SK-N-SH (cell line): ENCODE data around the gene RNF217. TPM values are rescaled to one million over a fixed set of nuclear protein-coding genes. Genes with fewer than 3 reads are reported as not detected.

Experiments
- CTCF ChIA-PET: fragments of 300-600, 350-600 bp; formaldehyde crosslinking; extraction: SDS; loops from one replicate; lab custom pipeline; 2021; lab: Yijun Ruan, JAX
- POLR2A ChIA-PET: fragments of 350-600 bp; sonication (Branson Sonifier 250); formaldehyde crosslinking; extraction: SDS; loops from one replicate; lab custom pipeline; 2020; ENCODE audit warnings: antibody characterized with exemption, inconsistent platforms; lab: Yijun Ruan, JAX
- DNase-seq: peaks from one replicate; pipeline ENCODE4 v3.0.0; 2012
- H2AFZ ChIP-seq: fragments of 200-600 bp; sonication (generic); 2 replicates; pipeline ENCODE4 v1.8.1; 2016; ENCODE audit warnings: antibody characterized with exemption, mild to moderate bottlenecking, low read depth
- H3F3A ChIP-seq: fragments of 200-600 bp; sonication (generic); replicated peaks from 2 replicates; pipeline ENCODE3; 2016; ENCODE audit warnings: antibody characterized with exemption, mild to moderate bottlenecking; ENCODE audit not compliant: insufficient read depth
- H3K27ac ChIP-seq, 2 experiments: fragments of 200-500 bp in 1 of 2; fragments of 200-600 bp in 1 of 2; sonication (Bioruptor generic) in 1 of 2; sonication (generic), shearing (Covaris generic) in 1 of 2; 2 replicates each; pipeline versions ENCODE4 v1.5.1 to v1.6.1; 2014 to 2016; ENCODE audit warnings: low read depth in 2 of 2, inconsistent platforms in 1 of 2, low read length in 1 of 2, mild to moderate bottlenecking in 1 of 2, mixed read lengths in 1 of 2
- H3K27me3 ChIP-seq: fragments of 200-600 bp; sonication (generic), shearing (Covaris generic); 2 replicates; pipeline ENCODE4 v1.6.1; 2016; ENCODE audit warnings: mixed run types; ENCODE audit not compliant: insufficient read depth
- H3K36me3 ChIP-seq, 2 experiments: fragments of 200-500 bp in 1 of 2; fragments of 200-600 bp in 1 of 2; sonication (Bioruptor generic) in 1 of 2; sonication (generic) in 1 of 2; replicated peaks in 1 of 2; 2 replicates each; pipeline versions ENCODE3 to v1.5.1; 2014 to 2016; ENCODE audit warnings: low read length in 1 of 2, mild to moderate bottlenecking in 1 of 2; ENCODE audit not compliant: insufficient read depth in 2 of 2, control insufficient read depth in 1 of 2
- H3K4me1 ChIP-seq, 2 experiments: fragments of 200-500 bp in 1 of 2; fragments of 200-600 bp in 1 of 2; sonication (Bioruptor generic) in 1 of 2; sonication (generic), shearing (Covaris generic) in 1 of 2; 2 replicates each; pipeline versions ENCODE4 v1.5.1 to v1.6.1; 2014 to 2016; ENCODE audit warnings: low read depth in 1 of 2, low read length in 1 of 2, mixed run types in 1 of 2; ENCODE audit not compliant: insufficient read depth in 2 of 2, control insufficient read depth in 1 of 2
- H3K4me2 ChIP-seq: fragments of 200-600 bp; sonication (generic), shearing (Covaris generic); 2 replicates; pipeline ENCODE4 v1.6.1; 2017; ENCODE audit warnings: mixed run types
- H3K4me3 ChIP-seq, 2 experiments: fragments of 200-500 bp in 1 of 2; fragments of 200-600 bp in 1 of 2; sonication (Bioruptor generic) in 1 of 2; sonication (generic), shearing (Covaris generic) in 1 of 2; 2 replicates each; pipeline versions ENCODE4 v1.5.1 to v1.8.1; 2014 to 2016; ENCODE audit warnings: low read depth in 2 of 2, inconsistent platforms in 1 of 2, low read length in 1 of 2, mild to moderate bottlenecking in 1 of 2, mixed read lengths in 1 of 2, moderate library complexity in 1 of 2
- H3K79me2 ChIP-seq: fragments of 200-600 bp; sonication (generic); 2 replicates; pipeline ENCODE4 v1.8.1; 2017; ENCODE audit warnings: mild to moderate bottlenecking; ENCODE audit not compliant: insufficient read depth
- H3K9ac ChIP-seq: fragments of 200-600 bp; sonication (generic); 2 replicates; pipeline ENCODE4 v1.6.1; 2017; ENCODE audit warnings: mixed run types
- H3K9me2 ChIP-seq: fragments of 200-600 bp; sonication (generic); 2 replicates; pipeline ENCODE4 v1.6.1; 2017; ENCODE audit warnings: mixed run types
- H3K9me3 ChIP-seq: fragments of 200-600 bp; sonication (generic); 2 replicates; pipeline ENCODE4 v1.6.1; 2017; ENCODE audit warnings: mixed run types, mild to moderate bottlenecking, moderate library complexity
- H4K20me1 ChIP-seq: fragments of 200-600 bp; sonication (generic); 2 replicates; pipeline ENCODE4 v1.6.1; 2017; ENCODE audit warnings: mild to moderate bottlenecking, mixed run types; ENCODE audit not compliant: insufficient read depth
- FOSL2 ChIP-seq: IDR thresholded peaks from 2 replicates; pipeline ENCODE4 v1.4.0; 2012; ENCODE audit warnings: low read depth, mild to moderate bottlenecking, moderate library complexity, borderline replicate concordance
- FOXJ3 ChIP-seq: sonication (generic); formaldehyde crosslinking; IDR thresholded peaks from 2 replicates; pipeline ENCODE4 v1.5.1; 2020; ENCODE audit warnings: mild to moderate bottlenecking, missing genetic modification reagents
- GABPA ChIP-seq: IDR thresholded peaks from 2 replicates; pipeline ENCODE4 v1.4.0; 2012; ENCODE audit warnings: low read depth, mild to moderate bottlenecking
- GATA2 ChIP-seq: sonication (generic); formaldehyde crosslinking; IDR thresholded peaks from 2 replicates; pipeline ENCODE4 v1.5.0; 2020; ENCODE audit warnings: mild to moderate bottlenecking, missing genetic modification reagents
- NRF1 ChIP-seq: IDR thresholded peaks from 2 replicates; pipeline ENCODE4 v1.6.1; 2012; ENCODE audit warnings: low read depth, mild to moderate bottlenecking, low read length
- POLR2AphosphoS5 ChIP-seq: IDR thresholded peaks from 2 replicates; pipeline ENCODE4 v1.6.1; 2012; ENCODE audit warnings: low read depth, low read length
- RCOR1 ChIP-seq: fragments of 150-350 bp; IDR thresholded peaks from 2 replicates; pipeline ENCODE4 v1.6.1; 2017; ENCODE audit warnings: antibody characterized with exemption, low read length
- SMC3 ChIP-seq: IDR thresholded peaks from 2 replicates; pipeline ENCODE4 v1.6.1; 2012; ENCODE audit warnings: low read depth, low read length, improper control_type of control experiment
- TCF12 ChIP-seq: IDR thresholded peaks from 2 replicates; pipeline ENCODE4 v1.4.0; 2012
- TEAD4 ChIP-seq: IDR thresholded peaks from 2 replicates; pipeline ENCODE4 v1.4.0; 2012; ENCODE audit warnings: mild to moderate bottlenecking, borderline replicate concordance; ENCODE audit not compliant: insufficient read depth
- USF1 ChIP-seq: IDR thresholded peaks from 2 replicates; pipeline ENCODE4 v1.4.0; 2012; ENCODE audit warnings: low read depth, borderline replicate concordance
- YY1 ChIP-seq: IDR thresholded peaks from 2 replicates; pipeline ENCODE4 v1.4.0; 2012; ENCODE audit warnings: low read depth, mild to moderate bottlenecking
- ZBTB33 ChIP-seq: IDR thresholded peaks from 2 replicates; pipeline ENCODE4 v1.4.0; 2012; ENCODE audit warnings: low read depth, borderline replicate concordance
- WGBS: methylation state at CpG from one replicate; pipeline ENCODE4 v1.1.6; 2017; ENCODE audit warnings: low lambda C conversion rate; 5-methylcytosine and 5-hydroxymethylcytosine counted together
- polyA plus RNA-seq, 3 experiments: library from polyadenylated mRNA; depleted of rRNA; stranded (reverse); fragments of >200 nt; gene quantifications; 2 replicates each; pipeline ENCODE4 v1.2.3, GENCODE V29; 2012
- TF ChIP-seq, protein P1 (sequence below): fragments of 200-600 bp; sonication (generic); IDR thresholded peaks from 2 replicates; pipeline ENCODE4 v1.6.1; 2017; ENCODE audit warnings: antibody characterized with exemption, mild to moderate bottlenecking, moderate library complexity
- TF ChIP-seq, protein P2 (sequence below): IDR thresholded peaks from 2 replicates; pipeline ENCODE4 v1.6.1; 2012; ENCODE audit warnings: mild to moderate bottlenecking, low read depth, low read length, moderate library complexity

The RNF217 gene
- polyA plus RNA-seq, 1 of the 3 experiments (the other 2 are of a cell fraction), result 0.28 TPM

DNA sequence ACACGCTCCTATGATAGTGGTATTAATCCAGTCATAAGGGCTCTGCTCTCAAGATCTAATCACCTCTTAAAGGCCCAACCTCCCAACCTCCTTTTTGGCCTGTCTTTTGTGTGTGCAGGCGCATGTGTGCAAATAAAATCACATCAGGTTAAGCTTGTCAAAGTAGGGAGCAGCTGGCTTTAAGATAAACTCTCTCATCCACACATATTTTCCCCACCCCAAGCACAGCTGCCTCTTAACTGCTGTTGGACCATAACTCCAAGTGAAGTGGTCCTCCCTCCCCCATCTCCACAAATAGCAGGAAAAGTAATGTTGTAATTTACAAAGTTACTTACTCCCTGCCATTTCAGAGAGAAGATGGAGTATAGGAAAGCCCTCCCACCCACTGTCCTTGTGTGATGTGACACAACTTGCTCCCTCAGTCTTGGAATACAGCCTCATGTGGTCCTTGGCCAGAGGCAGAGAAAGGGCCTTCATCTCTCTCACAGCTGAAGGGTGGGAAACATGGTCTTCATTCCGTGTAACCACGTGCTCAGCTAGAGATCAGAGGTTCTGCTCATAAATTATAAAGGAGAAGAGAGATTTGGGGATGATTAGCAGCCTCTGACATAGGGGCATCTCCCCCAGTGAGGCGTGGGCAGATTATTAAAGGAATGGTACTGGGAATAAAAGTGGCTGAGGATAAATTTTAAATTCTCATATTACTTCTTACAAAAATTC, 116.5 kb downstream of the RNF217 start (continued):
- TF ChIP-seq USF1, result no peak
- TF ChIP-seq, all 33 proteins: peak for 0

DNA sequence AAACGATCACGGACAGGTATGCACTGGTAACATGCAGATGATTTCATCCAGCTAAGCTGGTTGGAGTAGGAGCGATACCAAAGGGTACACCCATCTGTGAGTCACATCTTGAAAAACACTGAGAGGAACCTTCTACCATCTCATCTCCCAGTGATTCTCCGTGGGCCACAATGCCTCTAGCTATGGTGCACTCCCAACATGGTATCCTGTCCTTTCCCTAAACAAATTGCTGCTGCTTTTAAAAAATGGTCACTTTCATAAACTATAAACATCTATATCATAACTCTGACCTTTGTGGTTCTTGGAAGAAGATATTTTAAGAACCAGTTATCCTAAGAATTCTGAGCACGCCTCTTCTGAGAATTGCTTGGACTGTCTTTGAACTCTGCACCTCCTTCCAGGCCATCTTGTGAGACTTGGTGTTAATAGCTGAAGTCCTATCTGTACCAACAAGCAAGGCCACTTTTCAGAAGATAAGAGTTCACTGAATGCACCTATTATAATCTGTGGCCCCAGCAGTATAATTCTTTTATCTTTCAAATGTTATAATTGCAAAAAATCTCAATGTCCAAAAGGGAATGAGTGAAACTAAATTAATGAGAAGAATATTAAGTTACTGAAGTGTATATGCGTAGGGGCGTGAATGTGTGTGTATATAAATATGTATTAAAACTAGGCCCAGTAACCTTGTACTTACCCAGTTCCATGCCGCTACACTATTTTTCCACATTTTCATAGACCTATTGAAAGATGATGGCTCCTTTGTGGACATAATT, 120.9 kb downstream of the RNF217 start:
- ChIA-PET CTCF (no interaction called here), POLR2A (no interaction called here)
- Histone ChIP-seq H3K9me3 (no peaks in the 10 kb centered on the region), H3K27me3 (no peaks in the 10 kb centered on the region), H3K27ac (no peak overlapping the region), H3K79me2 (no peaks in the 10 kb centered on the region), H3K4me2 (no peak overlapping the region), H3K9me2 (no peaks in the 10 kb centered on the region; the same call in 1 of the 2 replicates)
- 40% methylated on average over 8 of the region's 8 CpGs for WGBS
- no peak for TF ChIP-seq FOXJ3 (CRISPR knock-in tag)
- no peak for TF ChIP-seq NRF1
- TF ChIP-seq POLR2AphosphoS5, result no peak
- no peak for TF ChIP-seq FOSL2
- TF ChIP-seq TCF12, result no peak
- no peak for TF ChIP-seq GATA2 (CRISPR knock-in tag)
- TF ChIP-seq, protein P1, sequence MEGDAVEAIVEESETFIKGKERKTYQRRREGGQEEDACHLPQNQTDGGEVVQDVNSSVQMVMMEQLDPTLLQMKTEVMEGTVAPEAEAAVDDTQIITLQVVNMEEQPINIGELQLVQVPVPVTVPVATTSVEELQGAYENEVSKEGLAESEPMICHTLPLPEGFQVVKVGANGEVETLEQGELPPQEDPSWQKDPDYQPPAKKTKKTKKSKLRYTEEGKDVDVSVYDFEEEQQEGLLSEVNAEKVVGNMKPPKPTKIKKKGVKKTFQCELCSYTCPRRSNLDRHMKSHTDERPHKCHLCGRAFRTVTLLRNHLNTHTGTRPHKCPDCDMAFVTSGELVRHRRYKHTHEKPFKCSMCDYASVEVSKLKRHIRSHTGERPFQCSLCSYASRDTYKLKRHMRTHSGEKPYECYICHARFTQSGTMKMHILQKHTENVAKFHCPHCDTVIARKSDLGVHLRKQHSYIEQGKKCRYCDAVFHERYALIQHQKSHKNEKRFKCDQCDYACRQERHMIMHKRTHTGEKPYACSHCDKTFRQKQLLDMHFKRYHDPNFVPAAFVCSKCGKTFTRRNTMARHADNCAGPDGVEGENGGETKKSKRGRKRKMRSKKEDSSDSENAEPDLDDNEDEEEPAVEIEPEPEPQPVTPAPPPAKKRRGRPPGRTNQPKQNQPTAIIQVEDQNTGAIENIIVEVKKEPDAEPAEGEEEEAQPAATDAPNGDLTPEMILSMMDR, result no peak
- TF ChIP-seq YY1, result no peak
- no peak for TF ChIP-seq SMC3
- TF ChIP-seq, protein P2, sequence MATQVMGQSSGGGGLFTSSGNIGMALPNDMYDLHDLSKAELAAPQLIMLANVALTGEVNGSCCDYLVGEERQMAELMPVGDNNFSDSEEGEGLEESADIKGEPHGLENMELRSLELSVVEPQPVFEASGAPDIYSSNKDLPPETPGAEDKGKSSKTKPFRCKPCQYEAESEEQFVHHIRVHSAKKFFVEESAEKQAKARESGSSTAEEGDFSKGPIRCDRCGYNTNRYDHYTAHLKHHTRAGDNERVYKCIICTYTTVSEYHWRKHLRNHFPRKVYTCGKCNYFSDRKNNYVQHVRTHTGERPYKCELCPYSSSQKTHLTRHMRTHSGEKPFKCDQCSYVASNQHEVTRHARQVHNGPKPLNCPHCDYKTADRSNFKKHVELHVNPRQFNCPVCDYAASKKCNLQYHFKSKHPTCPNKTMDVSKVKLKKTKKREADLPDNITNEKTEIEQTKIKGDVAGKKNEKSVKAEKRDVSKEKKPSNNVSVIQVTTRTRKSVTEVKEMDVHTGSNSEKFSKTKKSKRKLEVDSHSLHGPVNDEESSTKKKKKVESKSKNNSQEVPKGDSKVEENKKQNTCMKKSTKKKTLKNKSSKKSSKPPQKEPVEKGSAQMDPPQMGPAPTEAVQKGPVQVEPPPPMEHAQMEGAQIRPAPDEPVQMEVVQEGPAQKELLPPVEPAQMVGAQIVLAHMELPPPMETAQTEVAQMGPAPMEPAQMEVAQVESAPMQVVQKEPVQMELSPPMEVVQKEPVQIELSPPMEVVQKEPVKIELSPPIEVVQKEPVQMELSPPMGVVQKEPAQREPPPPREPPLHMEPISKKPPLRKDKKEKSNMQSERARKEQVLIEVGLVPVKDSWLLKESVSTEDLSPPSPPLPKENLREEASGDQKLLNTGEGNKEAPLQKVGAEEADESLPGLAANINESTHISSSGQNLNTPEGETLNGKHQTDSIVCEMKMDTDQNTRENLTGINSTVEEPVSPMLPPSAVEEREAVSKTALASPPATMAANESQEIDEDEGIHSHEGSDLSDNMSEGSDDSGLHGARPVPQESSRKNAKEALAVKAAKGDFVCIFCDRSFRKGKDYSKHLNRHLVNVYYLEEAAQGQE, result no peak
- no peak for TF ChIP-seq ZBTB33
- no peak for TF ChIP-seq TEAD4
- no peak for TF ChIP-seq RCOR1
- TF ChIP-seq USF1, result no peak
- TF ChIP-seq GABPA, result no peak
- TF ChIP-seq, all 33 proteins: peak for 0
- Histone ChIP-seq H3K36me3 (no peaks in the 10 kb centered on the region), H3K9ac (no peak overlapping the region), H3K4me1 (no peaks in the 10 kb centered on the region), H3K4me3 (no peak overlapping the region), H2AFZ (no peak overlapping the region), H3F3A (no peaks in the 10 kb centered on the region), H4K20me1 (no peaks in the 10 kb centered on the region)
- no peak for DNase-seq
